ENCODE measurements around the gene C2CD4C.
"Not testable (repeated sequence)": the region's sequence is repeated elsewhere in the genome, so short reads cannot be mapped to it uniquely, and the experiment has no call there.

DNA sequence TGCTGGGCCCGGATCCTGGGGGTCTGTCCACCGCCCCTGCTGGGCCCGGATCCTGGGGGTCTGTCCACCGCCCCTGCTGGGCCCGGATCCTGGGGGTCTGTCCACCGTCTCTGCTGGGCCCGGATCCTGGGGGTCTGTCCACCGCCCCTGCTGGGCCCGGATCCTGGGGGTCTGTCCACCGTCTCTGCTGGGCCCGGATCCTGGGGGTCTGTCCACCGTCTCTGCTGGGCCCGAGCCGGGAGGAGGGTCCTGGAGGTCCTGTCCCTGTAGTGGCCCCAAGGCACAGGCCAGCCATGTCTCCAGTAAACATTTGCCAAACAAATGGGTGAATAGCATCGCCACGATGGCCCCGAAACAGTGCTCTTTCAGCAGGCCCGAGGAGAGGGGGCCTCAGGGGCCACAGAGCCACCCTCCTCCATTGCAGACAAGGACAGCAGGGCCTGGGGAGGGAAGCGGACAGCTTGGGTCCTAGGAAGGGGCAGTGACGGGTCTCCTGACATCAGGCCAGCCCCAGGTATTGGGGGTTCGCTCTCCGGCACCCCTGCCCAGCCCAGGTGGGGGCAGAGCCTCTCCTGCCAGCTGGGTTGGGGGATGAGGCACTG, 2.3 kb upstream of the C2CD4C start:
- not testable (repeated sequence) for TF ChIP-seq RAD21 (conservative IDR thresholded peaks at IDR 0.05); EP300 (conservative IDR thresholded peaks at IDR 0.05; ENCODE audit: poor library complexity, severe bottlenecking); EZH2 (IDR thresholded peaks at IDR 0.05; ENCODE audit: borderline replicate concordance, insufficient read depth, low read length, poor library complexity, severe bottlenecking); MXI1 (conservative IDR thresholded peaks at IDR 0.05; ENCODE audit: poor library complexity, severe bottlenecking); CTCF (IDR thresholded peaks at IDR 0.05; ENCODE audit: poor library complexity, severe bottlenecking); REST (IDR thresholded peaks at IDR 0.05; ENCODE audit: borderline replicate concordance); POLR2AphosphoS5 (IDR thresholded peaks at IDR 0.05); SMC3 (conservative IDR thresholded peaks at IDR 0.05; ENCODE audit: poor library complexity); TAF1 (IDR thresholded peaks at IDR 0.05; ENCODE audit: low read depth)

Measured in neural cell (in vitro differentiated cells).